GM19328 (cell line): ENCODE measurements around the gene CDK4.
"Not testable (repeated sequence)": the region's sequence is repeated elsewhere in the genome, so short reads cannot be mapped to it uniquely, and the experiment has no call there.

Experiments used
- ATAC-seq: cut with Tn5 transposase; IDR thresholded peaks from one replicate; pipeline ENCODE4 v1.9.1; 2021; ENCODE audit warnings: mild to moderate bottlenecking, moderate library complexity; ENCODE audit not compliant: unreplicated experiment

CDK4 gene

GRCh38 chr12:57716305-57716704 is 35.8 kb downstream of the CDK4 start:
- no peak for ATAC-seq

- no peak for ATAC-seq
Measured at GRCh38 chr12:57715786-57716185, 36.3 kb downstream of the CDK4 start.

- ATAC-seq, result not testable (repeated sequence)
Measured at GRCh38 chr12:57715036-57715748, 36.9 kb downstream of the CDK4 start.

- ATAC-seq, result no peak
Measured at GRCh38 chr12:57713209-57713608, 38.9 kb downstream of the CDK4 start.

GRCh38 chr12:57712701-57713100 is 39.4 kb downstream of the CDK4 start:
- no peak for ATAC-seq

GRCh38 chr12:57708296-57708695 is 43.8 kb downstream of the CDK4 start:
- ATAC-seq, result no peak

- no peak for ATAC-seq
Measured at GRCh38 chr12:57707250-57707649, 44.9 kb downstream of the CDK4 start.

- ATAC-seq, result no peak
Measured at GRCh38 chr12:57700317-57700716, 51.8 kb downstream of the CDK4 start.

GRCh38 chr12:57698414-57698813 is 53.7 kb downstream of the CDK4 start:
- ATAC-seq, result no peak
